GM18907 (cell line): ENCODE data around the gene MYT1.

ENCODE experiments used
- ATAC-seq: cut with Tn5 transposase; IDR thresholded peaks from one replicate; pipeline ENCODE4 v1.9.1; 2021; ENCODE audit warnings: mild to moderate bottlenecking, moderate library complexity; ENCODE audit not compliant: unreplicated experiment

The MYT1 gene

DNA sequence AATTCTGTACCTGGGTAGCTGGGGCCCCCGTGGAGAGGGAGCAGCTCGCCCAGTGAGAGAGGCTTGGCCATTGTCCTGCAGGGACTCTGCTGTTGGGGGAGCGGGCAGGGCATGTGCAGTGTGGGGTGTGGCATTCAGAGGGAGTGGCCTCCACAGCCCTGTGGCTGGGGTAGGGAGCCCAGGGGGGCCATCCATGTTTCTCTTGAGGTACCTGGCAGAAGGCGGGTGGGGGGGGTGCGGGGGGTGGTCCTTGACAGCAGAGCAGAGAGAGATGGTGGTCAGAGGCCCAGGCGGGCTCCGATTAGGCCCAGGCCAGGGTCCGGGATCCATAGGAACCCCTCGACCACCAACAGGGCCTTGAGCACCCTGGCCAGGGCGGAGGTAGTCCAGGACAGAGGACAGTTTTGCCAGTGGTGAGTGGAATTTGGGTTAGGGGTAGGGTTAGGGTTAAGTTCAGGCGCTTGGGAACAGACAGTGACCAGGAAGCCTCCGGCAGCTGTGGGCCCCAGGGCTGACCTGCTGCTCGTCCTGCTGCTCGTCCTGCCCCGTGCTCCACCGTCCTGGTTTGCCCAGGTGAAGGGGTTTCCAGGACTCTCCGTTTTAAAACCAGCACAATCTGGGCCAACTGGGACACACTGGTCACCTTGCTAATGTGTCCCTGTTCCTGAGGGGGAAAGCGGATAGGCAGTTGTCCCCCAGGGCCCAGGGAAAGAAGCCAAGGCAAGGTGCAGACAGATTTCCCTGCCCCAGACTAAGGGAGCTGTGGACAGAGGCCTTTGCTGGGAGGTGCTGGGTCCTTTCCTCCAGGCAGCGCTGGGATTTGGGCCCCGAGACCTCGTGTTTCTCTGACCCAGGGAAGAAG, 24.8 kb upstream of the MYT1 start:
- ATAC-seq = no peak

DNA sequence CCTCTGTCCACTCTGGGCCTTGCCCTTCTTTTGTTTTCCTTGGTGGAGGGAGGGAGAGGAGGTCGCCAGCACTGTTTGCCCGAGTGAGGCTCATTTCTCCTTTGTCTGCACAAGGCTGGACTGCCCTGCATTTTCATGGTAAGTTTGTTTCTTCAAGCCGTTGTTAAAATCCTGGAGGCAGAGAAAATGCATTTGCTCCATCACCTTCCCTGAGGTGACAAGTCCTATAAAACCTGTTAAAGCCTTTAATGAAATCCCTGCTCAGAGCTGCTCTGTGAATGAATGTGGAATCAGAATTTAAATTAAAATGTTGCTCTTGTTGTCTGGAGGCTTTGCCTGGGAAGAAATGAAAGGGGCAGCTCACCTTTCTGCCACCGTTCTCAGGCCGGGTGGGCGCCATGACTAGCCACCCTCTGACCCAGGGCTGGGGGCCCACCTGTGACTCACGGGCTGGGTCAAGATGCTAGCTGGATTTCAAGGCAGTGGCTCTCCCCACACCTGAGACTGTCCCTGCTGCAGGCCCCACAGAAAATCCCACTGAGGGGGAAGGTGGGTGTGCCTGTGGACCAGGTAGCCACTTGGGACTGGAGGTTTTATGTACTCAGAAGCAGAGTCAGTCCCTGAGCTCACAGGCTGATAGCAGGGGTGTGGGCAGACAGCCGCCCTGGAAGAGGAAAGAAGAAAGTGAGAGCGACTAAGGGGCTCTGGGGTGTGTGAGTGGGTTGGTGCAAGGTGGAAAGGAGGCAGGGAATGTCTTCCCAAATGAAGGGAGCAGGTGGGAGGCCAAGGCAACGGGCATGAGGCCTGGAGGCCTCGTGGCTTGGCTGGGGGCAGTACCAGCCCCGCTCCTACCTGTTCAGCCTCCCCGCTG, 24.0 kb upstream of the MYT1 start:
- ATAC-seq = no peak

DNA sequence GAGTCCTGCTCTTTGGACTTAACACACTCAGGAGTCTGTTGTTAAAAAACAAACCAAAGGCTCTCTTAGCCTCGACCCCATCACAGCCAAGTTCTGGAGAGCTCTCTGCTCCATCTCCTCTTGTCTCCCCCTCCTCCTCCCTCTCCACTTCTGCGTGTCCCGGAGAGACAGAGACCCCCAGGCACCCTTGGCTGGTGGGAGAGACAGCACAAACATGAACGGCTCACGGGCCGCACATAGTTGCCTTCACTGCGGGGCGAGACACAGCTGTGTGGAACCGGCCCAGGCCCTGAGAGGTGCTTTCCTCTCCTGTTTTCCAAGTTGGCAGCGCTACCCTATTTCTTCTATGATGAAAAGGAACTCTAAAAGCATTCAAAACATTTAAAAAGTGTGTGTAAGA, 23.3 kb upstream of the MYT1 start:
- no peak for ATAC-seq

DNA sequence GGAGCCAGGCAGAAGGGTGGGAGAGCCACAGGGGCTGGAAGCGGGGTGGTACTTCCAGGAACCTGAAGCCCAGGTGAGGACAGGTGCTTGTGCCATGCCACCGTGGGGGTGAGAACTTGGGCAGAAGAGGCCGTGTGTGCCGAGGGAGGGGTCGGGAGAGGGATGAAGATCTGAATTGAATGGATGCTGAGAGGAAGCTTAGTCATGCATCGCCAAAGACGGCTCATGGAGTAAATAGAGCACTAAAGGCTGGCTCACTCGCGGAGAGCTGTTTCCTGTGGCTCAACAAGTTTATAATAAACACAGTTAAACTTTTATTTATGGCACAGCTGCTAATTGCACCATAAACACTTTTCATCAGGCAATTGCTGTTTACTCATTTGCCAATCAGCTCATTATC, 21.7 kb upstream of the MYT1 start:
- ATAC-seq = no peak

DNA sequence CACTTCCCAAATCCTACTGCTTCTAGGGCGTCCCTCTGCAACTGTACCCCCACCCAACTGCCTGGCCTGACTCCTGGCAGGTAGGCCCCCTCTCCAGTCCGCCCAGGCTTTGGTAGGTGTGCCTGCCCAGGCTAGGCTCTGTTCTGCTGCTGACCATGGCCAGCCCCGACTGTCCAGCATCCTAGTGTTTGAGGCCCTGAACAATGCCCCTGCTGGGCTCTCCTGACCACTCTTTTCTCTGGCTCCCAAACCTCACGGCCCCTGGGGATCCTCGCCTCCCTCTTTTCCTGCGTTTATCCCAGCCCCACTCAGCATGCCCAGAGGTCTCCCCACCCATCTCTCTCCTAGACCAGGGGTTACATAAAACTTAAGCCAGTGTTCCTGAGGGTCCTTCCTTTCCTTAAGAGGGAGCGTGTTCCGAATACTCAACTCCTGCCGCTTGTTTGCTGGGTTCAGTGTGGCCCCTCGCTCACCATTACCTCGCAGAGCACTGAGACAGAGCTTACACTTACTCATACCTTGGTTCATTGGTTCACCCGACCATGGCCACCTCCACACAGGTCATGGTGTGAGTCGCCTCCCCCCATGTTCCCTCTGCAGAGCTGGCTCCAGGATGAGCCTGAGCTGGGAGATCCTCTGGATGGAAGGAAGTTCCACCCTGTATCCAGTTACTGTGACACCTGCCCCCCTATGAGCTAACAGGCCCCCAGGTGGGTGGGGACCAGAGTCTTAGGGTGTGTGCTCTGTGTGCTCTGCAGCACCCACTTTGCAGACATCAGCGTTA, 21.0 kb upstream of the MYT1 start:
- no peak for ATAC-seq

DNA sequence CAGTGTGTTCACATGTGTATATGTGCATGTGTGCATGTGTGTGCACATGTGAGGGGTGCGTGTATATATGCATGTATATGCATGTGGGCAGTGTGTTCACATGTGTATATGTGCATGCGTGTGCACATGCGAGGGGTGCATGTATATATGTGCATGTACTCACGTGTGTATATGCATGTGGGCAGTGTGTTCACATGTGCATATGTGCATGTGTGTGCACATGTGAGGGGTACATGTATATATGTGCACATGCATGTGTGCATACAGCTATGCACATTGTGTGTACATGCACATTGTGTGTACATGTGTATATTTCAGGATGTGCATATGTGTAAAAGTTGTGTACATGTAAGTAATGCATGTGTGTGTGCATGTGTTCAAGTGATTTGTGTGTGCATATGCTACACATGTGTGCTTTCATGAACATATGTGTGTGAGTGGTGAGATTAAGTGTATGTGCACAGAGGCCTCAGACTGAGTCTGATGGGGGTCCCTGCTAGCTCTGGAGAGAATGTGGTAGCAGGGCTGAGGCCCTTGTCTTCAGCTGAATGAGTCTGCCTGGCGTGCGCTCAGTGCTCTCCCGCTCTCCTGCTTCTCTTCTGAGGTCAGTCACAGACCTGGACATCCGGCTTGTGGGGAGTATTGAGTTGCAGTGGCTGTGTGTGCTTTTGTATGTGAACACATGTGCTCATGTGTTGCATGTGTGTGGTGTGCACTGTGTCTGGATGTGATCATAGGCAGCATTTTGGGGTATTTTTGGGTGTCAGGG, 19.9 kb upstream of the MYT1 start:
- ATAC-seq = no peak

DNA sequence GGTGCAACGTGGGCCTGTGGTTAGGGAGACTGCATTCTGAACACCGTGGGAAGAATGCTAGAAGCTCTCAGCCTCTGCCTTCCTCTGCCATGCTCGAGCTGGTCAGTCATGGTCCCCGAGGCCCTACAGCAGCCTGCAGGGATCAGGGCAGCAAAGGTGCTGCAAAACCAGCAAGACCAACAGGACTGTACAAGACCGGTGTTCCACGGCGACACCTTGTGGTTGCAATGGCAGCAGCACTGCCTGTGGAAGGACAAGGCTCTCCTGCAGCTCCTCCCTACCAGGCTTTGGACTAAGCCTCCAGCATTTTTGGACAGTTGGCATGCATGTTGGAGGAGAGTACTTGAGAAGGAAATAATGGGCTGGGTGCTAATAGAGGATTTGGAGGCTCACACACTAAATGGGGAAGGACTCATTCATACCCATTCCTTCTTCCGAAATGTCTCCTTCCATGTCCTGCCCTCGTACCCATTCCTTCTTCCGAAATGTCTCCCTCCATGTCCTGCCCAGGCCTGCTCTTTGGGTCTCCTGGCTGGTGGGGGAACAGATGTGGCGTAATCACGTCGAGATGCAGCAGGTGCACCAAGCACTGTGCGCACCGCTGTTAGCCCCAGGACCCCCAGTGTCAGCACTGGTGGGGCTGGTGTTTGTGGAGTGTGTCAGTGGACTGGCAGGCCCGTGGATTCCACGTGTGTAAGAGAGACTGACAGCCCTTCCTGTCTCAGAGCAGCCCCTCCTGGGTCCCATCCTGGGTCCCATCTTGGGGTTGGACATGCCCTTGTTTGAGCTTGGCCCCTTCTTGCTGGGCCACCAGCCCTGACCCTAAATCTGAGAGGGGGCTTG, 18.6 kb upstream of the MYT1 start:
- no peak for ATAC-seq

DNA sequence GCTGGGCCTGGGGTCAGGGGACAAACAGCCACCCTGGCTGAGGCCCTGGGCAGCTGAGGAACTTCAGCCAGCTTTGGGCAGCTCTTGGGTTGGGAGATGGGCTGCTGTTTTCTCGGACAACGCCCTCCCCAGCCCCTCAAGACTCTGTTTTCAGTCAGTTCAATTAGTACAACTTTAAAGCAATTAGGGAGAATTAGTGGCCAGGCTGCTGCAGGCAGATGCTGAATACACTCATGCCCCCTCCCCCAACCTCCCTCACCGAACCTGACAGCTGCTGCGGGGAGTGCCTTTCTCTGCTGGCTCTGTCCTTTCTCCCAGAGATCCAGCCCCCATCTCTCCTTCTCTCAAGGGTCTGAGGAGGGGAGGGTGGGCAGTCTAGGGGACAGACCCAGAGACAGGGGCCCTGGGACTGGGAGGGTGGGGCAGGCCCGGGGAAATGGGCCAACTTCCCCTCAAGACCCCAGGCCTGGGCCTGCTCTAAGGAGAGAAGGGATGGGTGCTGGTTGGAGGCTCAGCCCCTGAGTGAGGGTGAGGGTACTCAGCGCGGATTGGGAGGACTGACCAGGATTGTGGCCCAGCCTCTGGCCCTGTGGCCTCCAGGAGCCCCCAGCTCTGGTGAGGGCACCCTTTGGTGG, 17.8 kb upstream of the MYT1 start:
- ATAC-seq = no peak

DNA sequence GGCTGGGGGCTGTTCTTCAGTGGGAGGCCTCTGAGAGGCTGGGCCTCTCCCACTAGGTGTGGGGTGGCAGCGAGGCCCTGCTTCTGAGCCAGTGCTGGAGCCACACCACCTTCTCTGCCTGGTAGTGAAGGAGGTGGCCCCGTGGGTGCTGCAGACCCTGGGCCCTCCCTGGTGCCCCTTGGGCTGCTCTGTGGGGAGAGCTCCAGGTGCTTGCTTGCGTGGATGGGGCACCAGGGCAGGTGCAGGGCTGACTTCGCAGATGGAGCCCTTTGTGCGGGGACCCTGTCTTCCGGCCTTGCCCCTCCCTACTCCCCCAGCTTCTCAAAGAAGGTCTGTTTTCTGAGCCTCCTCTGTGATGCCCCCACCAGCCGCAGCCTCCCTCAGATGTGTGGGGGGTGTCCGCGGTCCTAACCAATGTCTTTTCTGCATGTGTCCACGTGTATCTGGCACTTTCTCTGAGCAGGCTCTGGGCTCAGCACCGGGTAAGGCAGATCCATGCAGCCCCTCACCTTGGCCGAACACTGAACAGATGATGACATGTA, 17.2 kb upstream of the MYT1 start:
- no peak for ATAC-seq

DNA sequence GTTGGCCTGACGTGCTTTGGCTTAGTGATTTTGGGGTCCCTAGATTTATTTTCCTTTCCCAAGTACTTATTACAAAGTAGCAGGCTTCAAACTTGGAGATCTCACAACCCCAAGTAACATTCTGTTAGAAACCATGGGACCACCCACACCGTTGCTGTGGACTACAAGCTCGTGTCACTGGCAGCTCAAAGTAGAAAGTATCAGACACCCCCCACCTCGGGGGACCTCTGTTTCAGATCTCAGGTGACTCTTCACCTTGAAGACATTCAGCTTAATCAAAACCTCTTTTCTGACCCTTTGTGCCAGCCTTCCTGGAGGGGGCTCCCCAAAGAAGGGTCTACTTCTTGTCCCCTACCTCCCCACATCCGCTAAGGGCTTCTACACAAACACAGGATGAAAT, 15.7 kb upstream of the MYT1 start:
- no peak for ATAC-seq

DNA sequence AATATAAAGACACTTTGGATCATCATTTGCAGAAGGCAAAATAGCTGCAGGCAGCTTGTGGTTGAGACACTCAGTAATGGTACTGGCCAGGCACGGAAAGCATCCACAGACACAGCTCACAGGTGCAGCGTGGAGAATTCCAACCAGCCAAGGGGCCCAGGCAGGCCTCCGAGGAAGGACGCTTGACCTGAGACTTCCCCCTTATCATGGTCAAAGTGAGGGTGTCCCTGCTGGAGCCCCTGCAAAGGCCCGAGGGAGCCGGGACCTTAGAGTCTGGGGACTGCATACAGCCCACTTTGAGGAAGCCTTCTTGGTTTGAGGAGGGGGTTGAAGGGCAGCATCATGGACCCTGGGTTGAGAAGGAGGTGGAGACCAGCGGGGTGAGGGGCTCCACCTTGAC, 15.1 kb upstream of the MYT1 start:
- ATAC-seq = no peak

DNA sequence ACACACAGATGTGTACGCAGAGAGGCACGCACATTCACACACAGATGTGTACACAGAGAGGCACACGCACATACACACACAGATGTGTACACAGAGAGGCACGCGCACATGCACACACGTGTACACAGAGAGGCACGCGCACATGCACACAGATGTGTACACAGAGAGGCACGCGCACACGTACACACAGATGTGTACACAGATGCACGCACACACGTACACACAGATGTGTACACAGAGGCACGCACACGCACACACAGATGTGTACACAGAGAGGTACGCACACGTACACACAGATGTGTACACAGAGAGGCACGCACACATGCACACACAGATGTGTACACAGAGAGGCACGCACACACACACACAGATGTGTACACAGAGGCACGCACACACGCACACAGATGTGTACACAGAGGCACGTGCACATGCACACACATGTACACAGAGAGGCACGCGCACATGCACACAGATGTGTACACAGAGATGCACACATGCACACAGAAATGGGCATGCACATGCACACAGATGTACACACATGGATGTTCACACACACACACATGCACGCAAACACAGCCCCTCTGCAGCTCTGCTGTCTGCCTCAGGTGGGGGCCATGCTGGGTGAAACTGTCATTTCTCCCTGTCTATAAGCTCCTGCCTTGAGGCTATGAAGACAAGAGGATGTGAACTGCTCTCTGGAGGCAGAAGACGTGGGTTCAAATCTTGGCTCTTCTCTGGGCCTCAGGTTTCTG, 14.3 kb upstream of the MYT1 start:
- ATAC-seq = no peak

DNA sequence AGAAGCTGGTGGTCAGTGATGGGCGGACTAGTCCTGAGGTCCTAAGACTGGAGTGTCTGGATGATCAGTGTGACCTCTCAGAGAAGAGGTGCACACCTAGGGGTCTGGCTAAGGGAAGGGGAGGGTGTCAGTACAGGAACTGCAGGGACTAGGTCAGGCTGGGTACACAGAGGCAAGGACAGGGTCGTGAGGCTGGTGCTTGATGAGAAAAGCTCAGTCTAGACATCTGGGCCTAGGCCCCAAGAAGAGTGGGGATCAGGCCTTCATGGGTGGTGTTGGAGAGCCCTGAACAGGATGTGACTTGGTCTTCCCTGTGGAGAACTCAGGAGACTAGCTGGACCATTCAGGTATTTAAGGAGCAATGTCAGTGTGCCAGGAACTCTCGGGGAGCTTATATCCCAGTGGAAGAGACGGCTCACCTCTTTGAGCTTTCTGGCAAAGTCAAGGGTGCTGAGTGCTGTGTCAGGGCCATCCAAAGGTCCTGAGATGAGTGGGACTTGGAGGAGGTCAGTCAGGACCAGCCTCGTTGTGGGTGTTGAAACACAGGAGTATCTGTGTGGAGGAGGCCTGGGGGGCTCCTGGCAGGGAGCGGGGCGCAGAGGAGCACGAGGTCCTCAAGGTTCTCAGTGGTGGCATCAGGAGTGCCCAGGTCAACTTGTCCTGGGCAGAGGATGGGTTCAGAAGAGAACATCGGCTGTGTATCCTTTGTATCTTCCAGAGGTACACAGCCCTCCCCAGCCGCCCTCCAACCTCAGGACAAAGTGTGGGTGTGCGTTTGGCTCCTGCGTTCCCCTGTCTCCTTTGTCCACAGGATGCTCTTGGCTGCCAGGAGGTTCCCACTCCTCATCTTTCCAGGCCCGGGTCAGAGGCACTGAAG, 13.3 kb upstream of the MYT1 start:
- ATAC-seq = no peak

DNA sequence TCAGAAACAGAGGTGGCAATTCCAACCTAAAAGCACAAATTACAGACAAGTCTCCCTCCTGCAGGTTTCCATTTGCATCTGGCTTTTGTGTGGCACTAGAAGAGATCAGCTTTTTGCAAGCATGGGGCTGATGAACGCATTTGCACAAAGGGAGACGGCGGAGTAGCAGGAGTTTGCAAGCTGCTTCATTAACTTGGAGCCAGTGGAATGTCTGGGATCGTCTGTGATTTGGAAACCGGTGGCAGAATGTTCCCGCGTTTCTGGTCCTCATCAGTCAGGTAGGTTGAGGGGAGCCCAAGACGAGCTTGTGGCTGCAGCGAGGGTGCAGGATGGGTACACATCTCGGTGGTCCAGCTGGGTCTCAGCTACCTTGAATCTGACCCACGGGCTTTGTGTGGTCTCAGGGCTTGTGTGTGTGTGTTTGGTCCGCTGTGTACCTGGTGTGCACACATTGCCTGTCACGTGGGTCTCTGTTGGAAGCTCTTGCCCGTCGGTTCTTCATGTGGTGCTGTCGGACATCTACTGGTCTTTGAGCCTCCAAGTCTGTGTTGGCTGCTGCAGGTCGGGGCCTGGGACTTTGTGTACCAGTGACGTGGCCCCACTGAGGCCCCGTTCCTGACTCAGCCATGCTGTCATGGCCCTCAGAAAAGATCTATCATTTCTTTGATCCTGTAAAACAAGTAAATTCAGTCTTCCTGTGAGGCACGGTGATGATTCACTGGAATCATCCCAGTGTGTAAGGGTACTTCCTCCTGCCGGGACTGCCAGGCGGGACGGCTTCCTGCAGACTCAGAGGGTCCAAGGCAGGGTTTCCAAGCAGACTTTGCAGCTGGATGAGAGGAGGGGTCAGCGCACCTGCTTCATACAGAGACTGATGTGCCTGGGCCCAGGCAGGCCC, 12.4 kb upstream of the MYT1 start:
- no peak for ATAC-seq

DNA sequence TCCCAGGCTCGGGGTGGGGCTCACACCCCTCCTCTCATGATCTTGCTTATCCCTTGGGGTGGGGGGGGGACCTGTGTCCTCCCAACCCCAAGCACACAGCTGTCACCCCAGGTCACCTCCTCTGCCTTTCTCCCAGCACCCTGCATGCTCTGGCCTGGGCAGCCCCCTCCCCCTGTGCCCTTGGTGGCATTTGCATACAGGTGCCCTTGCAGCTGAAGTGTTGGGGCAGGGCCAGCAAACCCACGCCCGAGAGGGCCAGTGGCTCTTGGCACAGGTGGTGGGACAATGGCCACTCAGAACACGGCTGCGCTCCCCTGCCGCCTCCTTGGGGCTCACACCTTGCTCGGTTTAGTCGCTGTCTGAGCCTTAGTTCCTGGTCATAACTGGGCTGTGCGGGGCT, 11.3 kb upstream of the MYT1 start:
- ATAC-seq = no peak

DNA sequence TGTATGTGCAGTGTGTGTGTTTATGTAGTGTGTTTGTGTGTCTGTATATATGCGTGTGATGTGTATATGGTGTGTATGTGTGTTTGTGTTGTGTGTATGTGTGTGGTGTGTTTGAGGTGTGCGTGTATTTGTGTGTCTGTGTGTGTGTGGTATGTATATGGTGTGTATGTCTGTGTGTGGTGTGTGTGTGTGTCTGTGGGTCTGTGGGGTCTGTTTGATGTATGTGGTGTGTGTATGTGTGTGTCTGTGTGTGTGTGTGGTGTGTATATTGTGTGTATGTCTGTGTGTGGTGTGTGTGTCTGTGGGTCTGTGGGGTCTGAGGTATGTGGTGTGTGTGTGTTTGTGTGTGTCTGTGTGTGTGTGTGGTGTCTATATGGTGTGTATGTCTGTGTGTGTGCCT, 10.8 kb upstream of the MYT1 start:
- ATAC-seq = no peak
